ENCODE data around the gene LRP5.
A peak's percentile ranks its signal among the peaks of the same experiment; 100 is the strongest.
"Not testable (repeated sequence)": the region's sequence is repeated elsewhere in the genome, so short reads cannot be mapped to it uniquely, and the experiment has no call there.

Gene LRP5

GRCh38 chr11:68329978-68330699, 17.7 kb downstream of the LRP5 start:
- DNase-seq: no peak

GRCh38 chr11:68330700-68331337, 18.4 kb downstream of the LRP5 start:
- no peak for DNase-seq

- DNase-seq: no peak
Observed at GRCh38 chr11:68331338-68331947, 19.1 kb downstream of the LRP5 start.

GRCh38 chr11:68332186-68332585, 19.8 kb downstream of the LRP5 start:
- DNase-seq: no peak

GRCh38 chr11:68333173-68333572, 20.8 kb downstream of the LRP5 start:
- no peak for DNase-seq

- no peak for DNase-seq
Observed at GRCh38 chr11:68334923-68335322, 22.5 kb downstream of the LRP5 start.

GRCh38 chr11:68335683-68336082, 23.3 kb downstream of the LRP5 start:
- DNase-seq: no peak

- no peak for DNase-seq
Observed at GRCh38 chr11:68336716-68337115, 24.3 kb downstream of the LRP5 start.

- no peak for DNase-seq
Observed at GRCh38 chr11:68337399-68337835, 25.0 kb downstream of the LRP5 start.

GRCh38 chr11:68338051-68338780, 25.8 kb downstream of the LRP5 start:
- DNase-seq: no peak

GRCh38 chr11:68340003-68340767, 27.8 kb downstream of the LRP5 start:
- DNase-seq: no peak

GRCh38 chr11:68340784-68341556, 28.6 kb downstream of the LRP5 start:
- DNase-seq: no peak

GRCh38 chr11:68341557-68342458, 29.4 kb downstream of the LRP5 start:
- DNase-seq: no peak

GRCh38 chr11:68342459-68343158, 30.2 kb downstream of the LRP5 start:
- peak; percentile 95 for DNase-seq

GRCh38 chr11:68343761-68344256, 31.4 kb downstream of the LRP5 start:
- no peak for DNase-seq

- not testable (repeated sequence) for DNase-seq
Observed at GRCh38 chr11:68344821-68345220, 32.4 kb downstream of the LRP5 start.

- DNase-seq: no peak
Observed at GRCh38 chr11:68345776-68346461, 33.5 kb downstream of the LRP5 start.

GRCh38 chr11:68346462-68346790, 34.0 kb downstream of the LRP5 start:
- DNase-seq: no peak

- DNase-seq: no peak
Observed at GRCh38 chr11:68347345-68347744, 35.0 kb downstream of the LRP5 start.

All from islet precursor cell (in vitro differentiated cells).